Testis (tissue), 2 donors: ENCODE measurements around the gene NAT9.

Source experiments
- CTCF ChIP-seq, 3 experiments: fragments of 450-650 bp in 2 of 3; fragments of 200-600 bp in 1 of 3; sonication (generic) in 1 of 3; IDR thresholded peaks; one replicate each; pipeline ENCODE4 v1.5.1; 2016 to 2019; ENCODE audit warnings: antibody characterized with exemption in 3 of 3, mild to moderate bottlenecking in 2 of 3, moderate library complexity in 1 of 3
- POLR2A ChIP-seq: fragments of 450-650 bp; IDR thresholded peaks from one replicate; pipeline ENCODE4 v1.6.1; 2017; ENCODE audit warnings: antibody characterized with exemption, mild to moderate bottlenecking, moderate library complexity

GRCh38 chr17:74746376-74746775, 29.8 kb downstream of the NAT9 start:
- TF ChIP-seq CTCF (IDR thresholded peaks at IDR 0.05) (no peak), POLR2A (no peak)
